T47D (cell line): ENCODE results near the gene ROBO1.
A peak's percentile ranks its signal among the peaks of the same experiment; 100 is the strongest.

Experiments used
- DNase-seq, 2 experiments: peaks; one replicate each; pipeline versions ENCODE4 v3.0.0 to v3.0.0-alpha.2; 2011 to 2012; ENCODE audit warnings: low read depth in 1 of 2, low spot score in 1 of 2
- JUND ChIP-seq: IDR thresholded peaks from 2 replicates; pipeline ENCODE4 v1.6.1; 2012; ENCODE audit warnings: low read depth
- in situ Hi-C: cut with HindIII; loops from 2 replicates; pipeline ENCODE4 v1.10.0; 2016; ENCODE audit warnings: low sequenced_read_pairs, low pct_unique_long_range_greater_than_20kb

The ROBO1 gene

GRCh38 chr3:79654019-79654418 is 113.8 kb downstream of the ROBO1 start:
- in situ Hi-C loops = no loop called here
- no peak for DNase-seq
- no peak for TF ChIP-seq JUND

- no peak for DNase-seq
- in situ Hi-C loops = no loop called here
- no peak for TF ChIP-seq JUND
Measured at GRCh38 chr3:79653266-79653830, 114.5 kb downstream of the ROBO1 start.

GRCh38 chr3:79651536-79652065 is 116.2 kb downstream of the ROBO1 start:
- in situ Hi-C loops = no loop called here
- TF ChIP-seq JUND = no peak
- peak; percentile 0 to 78 for DNase-seq

- TF ChIP-seq JUND = no peak
- in situ Hi-C loops = no loop called here
- DNase-seq = no peak
Measured at GRCh38 chr3:79639855-79640254, 127.9 kb downstream of the ROBO1 start.

GRCh38 chr3:79636372-79636771 is 131.4 kb downstream of the ROBO1 start:
- DNase-seq = no peak
- TF ChIP-seq JUND = no peak
- in situ Hi-C loops = no loop called here

- DNase-seq = no peak
- in situ Hi-C loops = no loop called here
- no peak for TF ChIP-seq JUND
Measured at GRCh38 chr3:79632842-79633241, 135.0 kb downstream of the ROBO1 start.

- DNase-seq = no peak
- TF ChIP-seq JUND = no peak
- in situ Hi-C loops = no loop called here
Measured at GRCh38 chr3:79618883-79619282, 148.9 kb downstream of the ROBO1 start.

GRCh38 chr3:79606414-79606813 is 161.4 kb downstream of the ROBO1 start:
- in situ Hi-C loops = no loop called here
- no peak for TF ChIP-seq JUND
- DNase-seq = no peak

GRCh38 chr3:79604681-79605080 is 163.1 kb downstream of the ROBO1 start:
- in situ Hi-C loops = no loop called here
- no peak for DNase-seq
- no peak for TF ChIP-seq JUND

- in situ Hi-C loops = no loop called here
- no peak for TF ChIP-seq JUND
- DNase-seq = no peak
Measured at GRCh38 chr3:79602385-79602784, 165.4 kb downstream of the ROBO1 start.

GRCh38 chr3:79598594-79598993 is 169.2 kb downstream of the ROBO1 start:
- TF ChIP-seq JUND = no peak
- in situ Hi-C loops = no loop called here
- peak in 1 of 2 experiments; percentile 24 for DNase-seq

- in situ Hi-C loops = no loop called here
- no peak for TF ChIP-seq JUND
- no peak for DNase-seq
Measured at GRCh38 chr3:79597709-79598108, 170.1 kb downstream of the ROBO1 start.

- in situ Hi-C loops = no loop called here
- TF ChIP-seq JUND = no peak
- DNase-seq = no peak
Measured at GRCh38 chr3:79587150-79587549, 180.6 kb downstream of the ROBO1 start.

- no peak for DNase-seq
- TF ChIP-seq JUND = no peak
- in situ Hi-C loops = no loop called here
Measured at GRCh38 chr3:79586232-79586631, 181.6 kb downstream of the ROBO1 start.

- DNase-seq = no peak
- no peak for TF ChIP-seq JUND
- in situ Hi-C loops = no loop called here
Measured at GRCh38 chr3:79572930-79573329, 194.9 kb downstream of the ROBO1 start.
